Left hindlimb (tissue), 1 donor: ENCODE measurements around the gene C10orf90.
A peak's percentile ranks its signal among the peaks of the same experiment; 100 is the strongest.

Source experiments
- DNase-seq: peaks from one replicate; pipeline ENCODE4 v3.0.0-alpha.2; 2018

C10orf90 gene

DNA sequence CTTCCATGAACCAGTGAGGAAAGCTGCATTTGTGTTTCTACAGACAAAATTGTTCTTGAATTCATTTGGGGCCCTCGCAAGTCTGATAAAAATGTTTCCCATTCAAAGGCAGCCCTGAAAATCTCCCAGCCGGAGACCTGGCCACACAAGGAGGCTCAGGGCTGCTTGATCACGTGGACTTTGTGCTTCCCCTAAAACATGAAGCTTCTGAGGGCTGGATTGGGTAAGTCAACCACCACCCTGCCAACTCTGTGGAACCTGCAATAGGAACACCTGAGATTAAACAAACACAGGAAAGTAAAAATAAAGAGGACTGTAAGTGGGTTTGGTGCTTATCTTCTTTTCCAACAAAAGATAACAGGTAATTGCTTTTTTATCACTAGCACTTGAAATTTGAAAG, 133.8 kb downstream of the C10orf90 start:
- DNase-seq, result no peak

- no peak for DNase-seq
Observed at GRCh38 chr10:126536148-126536547, 134.3 kb downstream of the C10orf90 start.

DNA sequence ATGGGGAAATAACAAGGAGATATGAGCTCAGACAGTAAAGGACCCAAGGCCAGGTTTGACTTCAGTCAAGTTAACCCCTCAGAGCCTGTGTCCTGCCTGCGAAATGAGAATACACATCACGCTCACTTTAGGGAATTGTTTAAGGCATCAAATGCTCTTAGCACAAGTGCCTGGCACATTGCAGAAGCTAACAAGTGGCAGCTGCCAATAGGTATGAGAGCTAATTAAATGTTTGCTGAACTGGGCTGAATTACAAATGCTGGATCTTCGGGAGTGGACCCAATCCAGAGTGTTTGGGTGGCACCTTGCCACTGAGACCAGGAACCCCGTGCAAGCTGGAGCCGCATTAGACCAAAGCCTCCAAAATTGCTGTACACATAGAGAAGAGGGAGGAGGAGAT, 136.8 kb downstream of the C10orf90 start:
- no peak for DNase-seq

GRCh38 chr10:126528315-126528835, 142.1 kb downstream of the C10orf90 start:
- DNase-seq, result no peak

GRCh38 chr10:126527645-126528314, 142.7 kb downstream of the C10orf90 start:
- no peak for DNase-seq

- no peak for DNase-seq
Observed at GRCh38 chr10:126525326-126525725, 145.2 kb downstream of the C10orf90 start.

DNA sequence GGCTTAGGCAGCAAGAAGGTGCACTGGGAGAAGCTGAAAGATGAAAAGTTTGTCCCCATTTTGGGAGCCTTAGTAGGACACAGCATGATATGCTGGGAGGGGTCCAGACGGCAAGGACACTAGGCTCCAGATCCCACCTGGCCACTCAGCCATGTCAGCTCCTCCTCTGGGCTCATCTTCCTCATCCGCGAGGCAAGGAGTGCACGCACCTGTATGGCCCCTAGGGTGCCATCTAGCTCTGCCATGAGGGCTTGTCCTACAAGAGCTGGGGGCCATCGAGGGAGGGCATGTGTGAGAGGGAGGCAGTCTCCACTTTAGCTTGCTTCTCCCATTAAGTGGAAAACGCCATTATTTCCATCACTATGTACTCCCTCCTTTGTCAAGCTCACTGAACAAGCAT, 146.0 kb downstream of the C10orf90 start:
- DNase-seq, result no peak

GRCh38 chr10:126523071-126523470, 147.4 kb downstream of the C10orf90 start:
- DNase-seq, result no peak

DNA sequence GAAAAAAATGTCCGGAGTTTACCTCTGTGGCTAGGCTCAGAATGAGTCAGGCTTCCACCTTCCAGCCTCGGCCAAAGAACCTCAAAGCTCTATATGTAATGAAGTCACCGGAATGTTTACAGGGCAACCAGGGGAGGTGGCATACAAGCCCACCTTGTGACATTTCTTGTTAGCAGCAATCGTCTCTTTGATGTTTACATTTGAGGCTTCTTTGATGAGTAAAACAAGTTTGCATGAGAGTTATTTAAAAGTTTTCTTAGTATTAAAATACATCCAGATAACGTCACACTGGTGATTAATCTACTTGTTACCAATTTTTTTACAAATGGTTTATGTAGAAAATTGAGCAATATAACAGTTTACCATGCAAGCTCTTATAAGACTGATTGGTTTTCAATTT, 149.1 kb downstream of the C10orf90 start:
- no peak for DNase-seq

DNA sequence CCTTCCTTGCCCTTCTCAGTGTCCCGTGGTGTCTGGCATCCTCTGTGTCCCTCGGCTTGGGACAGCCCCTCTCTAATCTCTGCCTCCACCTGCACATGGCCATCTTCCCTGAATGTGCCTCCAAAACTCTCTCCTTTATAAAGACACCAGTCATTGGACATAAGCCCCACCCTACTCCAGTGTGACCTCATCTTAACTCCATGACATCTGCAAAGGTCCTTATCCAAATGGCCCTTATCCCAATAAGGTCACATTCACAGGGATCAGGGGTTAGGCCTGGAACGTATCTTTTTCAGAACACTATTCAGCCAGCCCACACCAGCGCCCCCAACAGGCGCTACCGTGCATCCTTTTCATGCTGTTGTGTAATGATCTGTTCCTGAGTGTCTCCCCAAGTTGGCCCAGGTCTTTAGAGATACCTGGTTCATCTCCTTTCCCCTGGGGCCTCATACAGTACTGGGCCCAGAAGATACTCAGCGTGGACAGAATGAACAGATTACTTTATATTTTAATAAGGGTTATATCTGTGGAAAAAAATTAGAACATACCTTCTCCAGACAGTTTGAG, 149.7 kb downstream of the C10orf90 start:
- DNase-seq, result no peak

DNA sequence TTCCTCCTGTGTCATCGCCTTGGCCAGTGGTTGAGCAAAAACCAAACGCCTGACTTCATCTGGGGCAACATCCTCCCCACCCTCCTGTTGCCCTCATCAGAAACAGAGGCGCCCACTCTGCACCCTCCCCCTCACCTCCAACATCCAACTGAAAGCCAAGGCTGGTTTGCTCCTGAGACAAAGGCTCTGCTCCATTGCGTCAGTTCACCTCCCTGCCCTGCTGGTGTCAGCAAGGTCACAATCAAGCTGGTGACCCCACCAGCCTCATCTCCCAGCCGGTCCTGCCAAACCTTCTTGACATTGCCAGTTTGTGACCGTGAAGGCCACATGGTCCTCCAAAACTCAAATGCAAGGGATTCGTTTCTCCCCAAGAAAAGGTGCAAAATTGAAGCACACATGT, 150.5 kb downstream of the C10orf90 start:
- no peak for DNase-seq

- no peak for DNase-seq
Observed at GRCh38 chr10:126519185-126519584, 151.3 kb downstream of the C10orf90 start.

- DNase-seq, result no peak
Observed at GRCh38 chr10:126518218-126519080, 152.0 kb downstream of the C10orf90 start.

- DNase-seq, result no peak
Observed at GRCh38 chr10:126516515-126516914, 154.0 kb downstream of the C10orf90 start.

- DNase-seq, result no peak
Observed at GRCh38 chr10:126511917-126512479, 158.5 kb downstream of the C10orf90 start.

GRCh38 chr10:126509182-126509581, 161.3 kb downstream of the C10orf90 start:
- no peak for DNase-seq

DNA sequence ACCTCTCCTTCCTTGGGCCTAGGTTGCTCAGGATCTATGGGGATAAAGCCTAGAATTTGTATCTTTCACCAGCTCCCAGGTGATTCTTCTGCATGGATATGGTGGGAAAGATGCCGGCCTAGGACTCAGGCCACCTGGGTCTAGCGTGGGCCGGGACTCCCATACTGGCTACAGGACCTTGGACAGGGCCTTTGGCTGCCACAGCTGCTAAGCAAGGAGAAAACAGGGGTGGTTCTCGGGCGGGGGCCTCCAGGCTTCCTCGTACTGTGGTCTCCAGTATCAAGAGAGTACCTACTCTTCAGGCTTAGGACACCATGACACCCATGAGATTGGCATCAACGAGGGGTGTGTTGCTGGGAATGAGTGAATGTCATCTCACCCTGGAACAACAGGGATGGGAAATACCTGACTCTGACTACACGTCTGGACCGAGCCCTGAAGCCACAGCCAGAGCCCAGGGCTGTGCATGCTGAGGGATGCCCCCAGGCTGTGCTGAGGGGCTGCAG, 161.9 kb downstream of the C10orf90 start:
- DNase-seq, result no peak

DNA sequence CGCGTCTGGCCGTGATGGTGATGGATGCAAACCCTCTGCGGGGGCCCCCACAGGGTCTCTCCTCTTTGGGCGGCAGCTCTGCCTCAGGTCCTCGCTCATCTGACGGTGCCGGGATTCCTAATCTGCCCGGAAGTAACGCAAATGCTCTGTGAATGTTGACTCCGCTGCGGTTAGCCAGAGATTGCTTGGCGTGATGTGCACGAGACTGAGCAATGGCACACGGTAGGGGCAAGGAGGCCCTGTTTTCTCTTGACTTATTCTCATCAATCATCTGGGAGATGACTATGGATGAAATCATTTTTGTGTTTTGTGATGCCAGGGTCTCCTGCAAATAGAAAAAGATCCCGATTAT, 165.8 kb downstream of the C10orf90 start:
- no peak for DNase-seq

DNA sequence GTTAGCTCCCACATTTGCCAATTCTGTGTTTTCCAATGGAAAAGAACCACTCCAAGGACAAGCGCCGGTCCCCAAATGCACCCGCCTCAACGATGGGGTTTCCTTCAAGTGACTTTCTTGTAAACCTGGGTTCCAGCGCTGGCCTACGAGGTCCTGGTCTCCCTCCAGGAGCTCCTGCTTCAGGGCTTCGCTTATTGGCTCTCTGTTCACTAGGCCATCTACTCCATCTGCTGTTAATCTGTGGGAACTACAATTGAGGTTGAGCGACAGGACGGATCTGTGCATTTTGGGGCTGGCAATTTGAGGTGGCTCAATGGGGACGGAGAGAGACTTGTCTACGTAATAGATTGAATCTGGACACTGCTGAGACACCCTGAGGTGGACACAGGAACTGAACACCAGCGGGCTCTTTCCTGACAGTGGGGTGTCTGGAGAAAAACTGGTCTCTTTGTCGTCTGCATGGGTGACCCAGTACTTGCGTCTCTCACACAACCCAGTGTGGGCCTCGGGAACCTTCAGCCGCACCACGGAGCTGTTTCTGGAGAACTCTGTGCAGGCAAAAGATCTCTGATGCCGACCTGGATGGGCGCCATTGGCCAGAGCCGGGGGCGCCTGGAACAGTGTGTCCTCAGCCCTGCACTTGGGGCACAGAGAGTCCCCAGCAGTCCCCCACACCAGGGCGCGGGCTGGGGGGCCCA, 166.3 kb downstream of the C10orf90 start:
- DNase-seq, result peak; percentile 43

GRCh38 chr10:126503392-126504062, 167.0 kb downstream of the C10orf90 start:
- no peak for DNase-seq

GRCh38 chr10:126502441-126502840, 168.1 kb downstream of the C10orf90 start:
- DNase-seq, result no peak

DNA sequence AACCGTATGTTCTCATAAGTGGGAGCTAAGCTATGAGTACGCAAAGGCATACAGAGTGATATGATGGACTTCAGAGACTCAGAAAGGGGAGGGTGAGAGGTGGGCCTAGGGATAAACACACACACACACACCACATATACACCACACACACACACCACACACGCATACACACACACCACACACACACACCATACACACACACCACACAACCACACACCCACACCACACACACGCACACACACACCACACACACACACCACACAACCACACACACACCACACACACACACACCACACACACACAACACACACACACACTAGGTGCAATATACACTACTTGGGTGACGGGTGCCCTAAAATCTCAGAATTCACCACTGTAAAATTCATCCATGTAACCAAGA, 168.7 kb downstream of the C10orf90 start:
- DNase-seq, result no peak
